ENCODE results near the gene DLEU7. TPM values are rescaled to one million over a fixed set of nuclear protein-coding genes. Genes with fewer than 3 reads are reported as not detected.

Gene DLEU7
- total RNA-seq, 1 donor from 2014 or later = 0.57 TPM

GRCh38 chr13:50840284-50840683, 3.2 kb downstream of the DLEU7 start:
- H3K4me2 ChIP-seq (ENCODE audit: low read length) = no peak overlapping the region
- Mint-ChIP-seq H3K4me3 (ENCODE audit: unreplicated experiment) (no peak overlapping the region), H3K4me1 (ENCODE audit: low read depth, unreplicated experiment) (peaks cover 16% of the 10 kb centered on the region), H3K36me3 (ENCODE audit: low read depth, unreplicated experiment) (no peaks in the 10 kb centered on the region), H3K27me3 (ENCODE audit: low read depth, unreplicated experiment) (peaks cover 22% of the 10 kb centered on the region), H3K27ac (ENCODE audit: unreplicated experiment) (no peak overlapping the region), H3K9me3 (ENCODE audit: unreplicated experiment) (no peaks in the 10 kb centered on the region)
- DNase-seq (ENCODE audit: low read depth) (no peak), FAIRE-seq (no peak)
- H3K4me3 ChIP-seq (ENCODE audit: insufficient read depth, low read depth, low read length) = no peak overlapping the region
- no peak overlapping the region for H3K27ac ChIP-seq (ENCODE audit: low read depth, low read length)
- H3K9ac ChIP-seq (ENCODE audit: low read length) = no peak overlapping the region
- peaks cover 9% of the 10 kb centered on the region for H3K4me1 ChIP-seq (ENCODE audit: insufficient read depth, low read length)
- H3K27me3 ChIP-seq (ENCODE audit: insufficient read depth, low read length) = peaks cover 9% of the 10 kb centered on the region
- no peaks in the 10 kb centered on the region for H4K20me1 ChIP-seq (ENCODE audit: insufficient read depth, low read length)
- H3K9me3 ChIP-seq (ENCODE audit: insufficient read depth, low read depth, low read length) = no peaks in the 10 kb centered on the region
- H2AFZ ChIP-seq (ENCODE audit: low read depth, low read length) = no peak overlapping the region
- TF ChIP-seq CTCF (IDR thresholded peaks at IDR 0.05; ENCODE audit: insufficient read depth, low read depth, low read length) = no peak
- no peak for TF ChIP-seq EZH2 (IDR thresholded peaks at IDR 0.05; ENCODE audit: insufficient read depth, low read length)
- no peaks in the 10 kb centered on the region for H3K79me2 ChIP-seq (ENCODE audit: insufficient read depth, low read length)
- H3K36me3 ChIP-seq (ENCODE audit: insufficient read depth, low read length) = no peaks in the 10 kb centered on the region

GRCh38 chr13:50839828-50840227, 3.7 kb downstream of the DLEU7 start:
- H3K4me3 Mint-ChIP-seq (ENCODE audit: unreplicated experiment) = no peak overlapping the region
- H3K4me3 ChIP-seq (ENCODE audit: insufficient read depth, low read depth, low read length) = no peak overlapping the region
- peaks cover 9% of the 10 kb centered on the region for H3K4me1 ChIP-seq (ENCODE audit: insufficient read depth, low read length)
- H2AFZ ChIP-seq (ENCODE audit: low read depth, low read length) = no peak overlapping the region
- no peak overlapping the region for H3K4me2 ChIP-seq (ENCODE audit: low read length)
- H3K36me3 Mint-ChIP-seq (ENCODE audit: low read depth, unreplicated experiment) = no peaks in the 10 kb centered on the region
- H3K9me3 Mint-ChIP-seq (ENCODE audit: unreplicated experiment) = no peaks in the 10 kb centered on the region
- TF ChIP-seq CTCF (IDR thresholded peaks at IDR 0.05; ENCODE audit: insufficient read depth, low read depth, low read length) = no peak
- TF ChIP-seq EZH2 (IDR thresholded peaks at IDR 0.05; ENCODE audit: insufficient read depth, low read length) = no peak
- no peaks in the 10 kb centered on the region for H3K9me3 ChIP-seq (ENCODE audit: insufficient read depth, low read depth, low read length)
- no peak for FAIRE-seq
- peaks cover 22% of the 10 kb centered on the region for H3K27me3 Mint-ChIP-seq (ENCODE audit: low read depth, unreplicated experiment)
- peaks cover 9% of the 10 kb centered on the region for H3K27me3 ChIP-seq (ENCODE audit: insufficient read depth, low read length)
- H3K9ac ChIP-seq (ENCODE audit: low read length) = no peak overlapping the region
- no peaks in the 10 kb centered on the region for H4K20me1 ChIP-seq (ENCODE audit: insufficient read depth, low read length)
- DNase-seq (ENCODE audit: low read depth) = no peak
- no peaks in the 10 kb centered on the region for H3K79me2 ChIP-seq (ENCODE audit: insufficient read depth, low read length)
- no peak overlapping the region for H3K27ac Mint-ChIP-seq (ENCODE audit: unreplicated experiment)
- no peaks in the 10 kb centered on the region for H3K36me3 ChIP-seq (ENCODE audit: insufficient read depth, low read length)
- peaks cover 13% of the 10 kb centered on the region for H3K4me1 Mint-ChIP-seq (ENCODE audit: low read depth, unreplicated experiment)
- no peak overlapping the region for H3K27ac ChIP-seq (ENCODE audit: low read depth, low read length)

GRCh38 chr13:50838701-50839100, 4.8 kb downstream of the DLEU7 start:
- Mint-ChIP-seq H3K27me3 (ENCODE audit: low read depth, unreplicated experiment) (peaks cover 17% of the 10 kb centered on the region), H3K4me3 (ENCODE audit: unreplicated experiment) (no peak overlapping the region), H3K9me3 (ENCODE audit: unreplicated experiment) (peaks cover 3% of the 10 kb centered on the region), H3K36me3 (ENCODE audit: low read depth, unreplicated experiment) (no peaks in the 10 kb centered on the region), H3K4me1 (ENCODE audit: low read depth, unreplicated experiment) (peaks cover 4% of the 10 kb centered on the region), H3K27ac (ENCODE audit: unreplicated experiment) (no peak overlapping the region)
- no peak overlapping the region for H3K9ac ChIP-seq (ENCODE audit: low read length)
- FAIRE-seq (no peak), DNase-seq (ENCODE audit: low read depth) (no peak)
- TF ChIP-seq EZH2 (IDR thresholded peaks at IDR 0.05; ENCODE audit: insufficient read depth, low read length) (no peak), CTCF (IDR thresholded peaks at IDR 0.05; ENCODE audit: insufficient read depth, low read depth, low read length) (no peak)
- H3K9me3 ChIP-seq (ENCODE audit: insufficient read depth, low read depth, low read length) = no peaks in the 10 kb centered on the region
- no peak overlapping the region for H3K4me2 ChIP-seq (ENCODE audit: low read length)
- H3K4me3 ChIP-seq (ENCODE audit: insufficient read depth, low read depth, low read length) = no peak overlapping the region
- no peaks in the 10 kb centered on the region for H3K79me2 ChIP-seq (ENCODE audit: insufficient read depth, low read length)
- no peak overlapping the region for H2AFZ ChIP-seq (ENCODE audit: low read depth, low read length)
- peaks cover 9% of the 10 kb centered on the region for H3K27me3 ChIP-seq (ENCODE audit: insufficient read depth, low read length)
- H4K20me1 ChIP-seq (ENCODE audit: insufficient read depth, low read length) = no peaks in the 10 kb centered on the region
- H3K4me1 ChIP-seq (ENCODE audit: insufficient read depth, low read length) = peaks cover 8% of the 10 kb centered on the region
- H3K36me3 ChIP-seq (ENCODE audit: insufficient read depth, low read length) = no peaks in the 10 kb centered on the region
- H3K27ac ChIP-seq (ENCODE audit: low read depth, low read length) = no peak overlapping the region

Data from astrocyte (in vitro differentiated cells and primary cell).